RWPE2 (cell line): ENCODE results near the gene LAMA3.

Source experiments
- ATAC-seq: fragments of 200-7000 bp; cut with Tn5 transposase; 3 replicates; pipeline ENCODE4 v1.9.1; 2021; ENCODE audit warnings: low read depth
- DNase-seq: peaks from one replicate; pipeline ENCODE4 v3.0.0-alpha.2; 2020; ENCODE audit warnings: low spot score
- H3K27ac ChIP-seq: fragments of 450-650 bp; 2 replicates; pipeline ENCODE4 v1.5.1; 2017; ENCODE audit warnings: mild to moderate bottlenecking; ENCODE audit not compliant: poor library complexity, severe bottlenecking
- H3K27me3 ChIP-seq: fragments of 250-450 bp; sonication (Bioruptor Pico); 2 replicates; pipeline ENCODE4 v1.5.1; 2021; ENCODE audit warnings: mild to moderate bottlenecking, moderate library complexity; ENCODE audit not compliant: insufficient read depth, poor library complexity, severe bottlenecking
- H3K36me3 ChIP-seq: fragments of 250-450 bp; sonication (Bioruptor Pico); 2 replicates; pipeline ENCODE4 v1.5.1; 2020; ENCODE audit warnings: low read depth, mild to moderate bottlenecking, moderate library complexity
- H3K4me1 ChIP-seq: fragments of 250-450 bp; sonication (Bioruptor Pico); 2 replicates; pipeline ENCODE4 v1.5.1; 2021; ENCODE audit warnings: mild to moderate bottlenecking, moderate library complexity; ENCODE audit not compliant: insufficient read depth, poor library complexity, severe bottlenecking
- H3K4me3 ChIP-seq: fragments of 250-450 bp; sonication (Bioruptor Pico); 2 replicates; pipeline ENCODE4 v1.5.1; 2021; ENCODE audit warnings: mild to moderate bottlenecking, moderate library complexity; ENCODE audit not compliant: severe bottlenecking
- H3K9me3 ChIP-seq: fragments of 250-450 bp; sonication (Bioruptor Pico); 2 replicates; pipeline ENCODE4 v1.5.1; 2021; ENCODE audit warnings: mild to moderate bottlenecking, moderate library complexity; ENCODE audit not compliant: severe bottlenecking
- TF ChIP-seq, protein P1 (sequence below): fragments of 450-650 bp; IDR thresholded peaks from one replicate; pipeline ENCODE4 v1.5.1; 2017; ENCODE audit warnings: mild to moderate bottlenecking, moderate library complexity; ENCODE audit not compliant: poor library complexity, severe bottlenecking

Gene LAMA3

GRCh38 chr18:23684515-23685197 lies 4.6 kb upstream of the LAMA3 start:
- Histone ChIP-seq H3K27ac (peak overlapping the region; percentile 32), H3K4me3 (no peak overlapping the region)
- no peak for DNase-seq

GRCh38 chr18:23688528-23688927 lies 725 bp upstream of the LAMA3 start:
- no peaks in the 10 kb centered on the region for H3K27me3 ChIP-seq
- peaks cover 18% of the 10 kb centered on the region for H3K4me1 ChIP-seq
- no peaks in the 10 kb centered on the region for H3K36me3 ChIP-seq
- peak overlapping the region; percentile 32 for H3K27ac ChIP-seq
- TF ChIP-seq, protein P1, sequence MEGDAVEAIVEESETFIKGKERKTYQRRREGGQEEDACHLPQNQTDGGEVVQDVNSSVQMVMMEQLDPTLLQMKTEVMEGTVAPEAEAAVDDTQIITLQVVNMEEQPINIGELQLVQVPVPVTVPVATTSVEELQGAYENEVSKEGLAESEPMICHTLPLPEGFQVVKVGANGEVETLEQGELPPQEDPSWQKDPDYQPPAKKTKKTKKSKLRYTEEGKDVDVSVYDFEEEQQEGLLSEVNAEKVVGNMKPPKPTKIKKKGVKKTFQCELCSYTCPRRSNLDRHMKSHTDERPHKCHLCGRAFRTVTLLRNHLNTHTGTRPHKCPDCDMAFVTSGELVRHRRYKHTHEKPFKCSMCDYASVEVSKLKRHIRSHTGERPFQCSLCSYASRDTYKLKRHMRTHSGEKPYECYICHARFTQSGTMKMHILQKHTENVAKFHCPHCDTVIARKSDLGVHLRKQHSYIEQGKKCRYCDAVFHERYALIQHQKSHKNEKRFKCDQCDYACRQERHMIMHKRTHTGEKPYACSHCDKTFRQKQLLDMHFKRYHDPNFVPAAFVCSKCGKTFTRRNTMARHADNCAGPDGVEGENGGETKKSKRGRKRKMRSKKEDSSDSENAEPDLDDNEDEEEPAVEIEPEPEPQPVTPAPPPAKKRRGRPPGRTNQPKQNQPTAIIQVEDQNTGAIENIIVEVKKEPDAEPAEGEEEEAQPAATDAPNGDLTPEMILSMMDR, result no peak
- no peak for DNase-seq
- H3K4me3 ChIP-seq, result peak overlapping the region; percentile 68
- H3K9me3 ChIP-seq, result no peaks in the 10 kb centered on the region
- ATAC-seq, result no peak

More at GRCh38 chr18:23684515-23685197, 4.6 kb upstream of the LAMA3 start:
- Histone ChIP-seq H3K9me3 (no peaks in the 10 kb centered on the region), H3K27me3 (no peaks in the 10 kb centered on the region), H3K4me1 (peaks cover 18% of the 10 kb centered on the region), H3K36me3 (no peaks in the 10 kb centered on the region)
- TF ChIP-seq, protein P1, result no peak
- ATAC-seq, result peak; percentile 47; the same call in 2 of the 3 replicates

GRCh38 chr18:23689616-23690504 lies 607 bp downstream of the LAMA3 start:
- peaks cover 21% of the 10 kb centered on the region for H3K4me1 ChIP-seq
- peak overlapping the region; percentile 32 for H3K27ac ChIP-seq
- TF ChIP-seq, protein P1, result peak; percentile 20
- DNase-seq (peak; percentile 57), ATAC-seq (peak; percentile 27)
- H3K27me3 ChIP-seq, result no peaks in the 10 kb centered on the region
- H3K9me3 ChIP-seq, result no peaks in the 10 kb centered on the region
- H3K36me3 ChIP-seq, result no peaks in the 10 kb centered on the region
- H3K4me3 ChIP-seq, result peak overlapping the region; percentile 68

- peaks cover 25% of the 10 kb centered on the region for H3K4me1 ChIP-seq
- DNase-seq, result no peak
- H3K9me3 ChIP-seq, result no peaks in the 10 kb centered on the region
- H3K27ac ChIP-seq, result no peak overlapping the region
- no peaks in the 10 kb centered on the region for H3K36me3 ChIP-seq
- no peak for ATAC-seq
- no peaks in the 10 kb centered on the region for H3K27me3 ChIP-seq
- peak overlapping the region; percentile 68 for H3K4me3 ChIP-seq
- TF ChIP-seq, protein P1, result no peak
These were observed 1.3 kb downstream of the LAMA3 start for GRCh38 chr18:23690505-23691068.
